Measurements from ENCODE around the gene ORMDL1.

ORMDL1 gene

GRCh38 chr2:189783927-189784867, at the start of gene ORMDL1, which contains the start of gene PMS1:
TSS of gene ORMDL1 (minus strand) at chr2:189784339. CDS start at chr2:189782595, 1,744 bp downstream.
TSS of gene PMS1 (plus strand) at chr2:189784450. CDS start at chr2:189791810, 7,360 bp downstream.
- DNase-seq (ENCODE audit: low read depth): peak; percentile 94

GRCh38 chr2:189830510-189830909, 46.4 kb upstream of the ORMDL1 start:
- DNase-seq (ENCODE audit: low read depth): no peak

- no peak for DNase-seq (ENCODE audit: low read depth)
Observed at GRCh38 chr2:189829102-189829833, 45.1 kb upstream of the ORMDL1 start.

GRCh38 chr2:189826039-189826438, 41.9 kb upstream of the ORMDL1 start:
- DNase-seq (ENCODE audit: low read depth): no peak

GRCh38 chr2:189824694-189825396, 40.7 kb upstream of the ORMDL1 start:
- DNase-seq (ENCODE audit: low read depth): no peak

GRCh38 chr2:189821953-189822748, 38.0 kb upstream of the ORMDL1 start:
- no peak for DNase-seq (ENCODE audit: low read depth)

GRCh38 chr2:189819297-189819704, 35.2 kb upstream of the ORMDL1 start:
- DNase-seq (ENCODE audit: low read depth): no peak

GRCh38 chr2:189818249-189819038, 34.3 kb upstream of the ORMDL1 start:
- DNase-seq (ENCODE audit: low read depth): no peak

GRCh38 chr2:189803431-189803830, 19.3 kb upstream of the ORMDL1 start:
- no peak for DNase-seq (ENCODE audit: low read depth)

- no peak for DNase-seq (ENCODE audit: low read depth)
Observed at GRCh38 chr2:189802396-189802912, 18.3 kb upstream of the ORMDL1 start.

GRCh38 chr2:189799531-189799930, 15.4 kb upstream of the ORMDL1 start:
- no peak for DNase-seq (ENCODE audit: low read depth)

- DNase-seq (ENCODE audit: low read depth): no peak
Observed at GRCh38 chr2:189799030-189799331, 14.8 kb upstream of the ORMDL1 start.

GRCh38 chr2:189798312-189799029, 14.3 kb upstream of the ORMDL1 start:
- no peak for DNase-seq (ENCODE audit: low read depth)

GRCh38 chr2:189797902-189798301, 13.8 kb upstream of the ORMDL1 start:
- no peak for DNase-seq (ENCODE audit: low read depth)

- no peak for DNase-seq (ENCODE audit: low read depth)
Observed at GRCh38 chr2:189794310-189794709, 10.2 kb upstream of the ORMDL1 start.

GRCh38 chr2:189791338-189792042, 7.4 kb upstream of the ORMDL1 start:
- no peak for DNase-seq (ENCODE audit: low read depth)

GRCh38 chr2:189783451-189783926, 650 bp downstream of the ORMDL1 start:
- no peak for DNase-seq (ENCODE audit: low read depth)

GRCh38 chr2:189782221-189782671, 1.9 kb downstream of the ORMDL1 start:
- no peak for DNase-seq (ENCODE audit: low read depth)

GRCh38 chr2:189772212-189772611, 11.9 kb downstream of the ORMDL1 start:
- no peak for DNase-seq (ENCODE audit: low read depth)

All from stimulated activated CD8-positive, alpha-beta memory T cell treated with anti-CD3 and anti-CD28 coated beads, Interleukin-4, amount 100 ng/mL, for 24 hours (primary cell).